HepG2 (cell line): ENCODE data around the gene RUFY2. TPM values are rescaled to one million over a fixed set of nuclear protein-coding genes. Genes with fewer than 3 reads are reported as not detected.

ENCODE experiments used
- HHEX ChIP-seq: IDR thresholded peaks from 2 replicates; pipeline ENCODE4 v1.6.1; 2016; ENCODE audit warnings: control low read depth
- HNRNPLL ChIP-seq: fragments of 200-400 bp; formaldehyde crosslinking; IDR thresholded peaks from 2 replicates; pipeline ENCODE4 v1.6.1; 2017; ENCODE audit warnings: mild to moderate bottlenecking, low read depth, low read length; ENCODE audit not compliant: poor library complexity, severe bottlenecking
- HOXD1 ChIP-seq: sonication (generic); formaldehyde crosslinking; IDR thresholded peaks from 2 replicates; pipeline ENCODE4 v1.5.0; 2020; ENCODE audit warnings: missing genetic modification reagents
- MIER2 ChIP-seq: IDR thresholded peaks from 2 replicates; pipeline ENCODE4 v1.6.1; 2016; ENCODE audit warnings: missing biosample characterization, missing genetic modification reagents
- MYC ChIP-seq: sonication (generic); formaldehyde crosslinking; IDR thresholded peaks from 2 replicates; pipeline ENCODE4 v1.9.0; 2021; ENCODE audit warnings: missing genetic modification reagents, borderline replicate concordance
- NCOR1 ChIP-seq: fragments of 200-600 bp; sonication (generic); IDR thresholded peaks from 2 replicates; pipeline ENCODE4 v1.7.0; 2017; ENCODE audit warnings: antibody characterized with exemption, low read length, borderline replicate concordance
- NR3C1 ChIP-seq: sonication (generic); formaldehyde crosslinking; IDR thresholded peaks from 2 replicates; pipeline ENCODE4 v1.4.0; 2020; ENCODE audit warnings: missing genetic modification reagents
- PHB2 ChIP-seq: fragments of 450-650 bp; IDR thresholded peaks from 2 replicates; pipeline ENCODE4 v1.6.1; 2018; ENCODE audit not compliant: partially characterized antibody
- RFX1 ChIP-seq: fragments of 450-650 bp; IDR thresholded peaks from 2 replicates; pipeline ENCODE4 v1.6.1; 2017
- SNAPC2 ChIP-seq: sonication (generic); formaldehyde crosslinking; IDR thresholded peaks from 2 replicates; pipeline ENCODE4 v1.8.1; 2022; ENCODE audit warnings: mild to moderate bottlenecking, missing genetic modification reagents
- TBL1XR1 ChIP-seq: fragments of 150-350 bp; IDR thresholded peaks from 2 replicates; pipeline ENCODE4 v1.6.1; 2014; ENCODE audit warnings: borderline replicate concordance, low read length; ENCODE audit not compliant: partially characterized antibody
- ZMAT3 ChIP-seq: sonication (generic); formaldehyde crosslinking; conservative IDR thresholded peaks from 2 replicates; pipeline ENCODE4 v1.7.0; 2021; ENCODE audit warnings: missing genetic modification reagents
- ZNF235 ChIP-seq: sonication (generic); formaldehyde crosslinking; IDR thresholded peaks from 2 replicates; pipeline ENCODE4 v1.8.1; 2023; ENCODE audit warnings: mild to moderate bottlenecking, missing genetic modification reagents, borderline replicate concordance
- ZNF451 ChIP-seq: sonication (generic); formaldehyde crosslinking; IDR thresholded peaks from 2 replicates; pipeline ENCODE4 v1.5.0; 2020; ENCODE audit warnings: mild to moderate bottlenecking, missing genetic modification reagents
- ZNF567 ChIP-seq: sonication (generic); formaldehyde crosslinking; IDR thresholded peaks from 2 replicates; pipeline ENCODE4 v1.8.1; 2023; ENCODE audit warnings: mild to moderate bottlenecking, missing genetic modification reagents, borderline replicate concordance
- polyA plus RNA-seq, 8 experiments: library from polyadenylated mRNA; depleted of rRNA in 3 of 8; stranded (reverse) in 7 of 8; unstranded in 1 of 8; fragments of >200 nt; fragmentation: Illumina TruSeq in 4 of 8; extraction: Trizol in 4 of 8; gene quantifications; 2 replicates each; pipeline versions ENCODE4 v1.2.1 to v1.2.3, GENCODE V29; 2011 to 2016; ENCODE audit warnings: low read depth in 4 of 8, missing spikeins in 1 of 8, mixed read lengths in 1 of 8; ENCODE audit not compliant: insufficient read depth in 1 of 8
- total RNA-seq, 5 experiments: library from RNA; depleted of rRNA; stranded (reverse); fragments of >200 nt; fragmentation: Illumina TruSeq; extraction: Trizol; gene quantifications; 2 replicates each; pipeline ENCODE4 v1.2.3, GENCODE V29; 2016; ENCODE audit warnings: low read depth in 1 of 5
- TF ChIP-seq, protein P1 (sequence below): sonication (generic); formaldehyde crosslinking; IDR thresholded peaks from 2 replicates; pipeline ENCODE4 v1.8.0; 2022; ENCODE audit warnings: missing genetic modification reagents, low read depth, mild to moderate bottlenecking, borderline replicate concordance
- TF ChIP-seq, protein P2 (sequence below): IDR thresholded peaks from 2 replicates; pipeline ENCODE4 v1.6.1; 2016; ENCODE audit warnings: control low read depth
- TF ChIP-seq, protein P3 (sequence below): sonication (generic); formaldehyde crosslinking; IDR thresholded peaks from 2 replicates; pipeline ENCODE4 v1.4.0; 2020; ENCODE audit warnings: missing genetic modification reagents, borderline replicate concordance
- TF ChIP-seq, protein P4 (sequence below): sonication (generic); formaldehyde crosslinking; IDR thresholded peaks from 2 replicates; pipeline ENCODE4 v1.5.1; 2020; ENCODE audit warnings: missing genetic modification reagents, mild to moderate bottlenecking, borderline replicate concordance
- TF ChIP-seq, protein P5 (sequence below): sonication (generic); formaldehyde crosslinking; IDR thresholded peaks from 2 replicates; pipeline ENCODE4 v1.4.0; 2020; ENCODE audit warnings: missing genetic modification reagents

Gene RUFY2
- total and polyA plus RNA-seq, 2 of the 13 experiments (the other 11 are each of a cell fraction or from before 2014, with no cell fraction given) = 10.1 to 16.1 TPM

DNA sequence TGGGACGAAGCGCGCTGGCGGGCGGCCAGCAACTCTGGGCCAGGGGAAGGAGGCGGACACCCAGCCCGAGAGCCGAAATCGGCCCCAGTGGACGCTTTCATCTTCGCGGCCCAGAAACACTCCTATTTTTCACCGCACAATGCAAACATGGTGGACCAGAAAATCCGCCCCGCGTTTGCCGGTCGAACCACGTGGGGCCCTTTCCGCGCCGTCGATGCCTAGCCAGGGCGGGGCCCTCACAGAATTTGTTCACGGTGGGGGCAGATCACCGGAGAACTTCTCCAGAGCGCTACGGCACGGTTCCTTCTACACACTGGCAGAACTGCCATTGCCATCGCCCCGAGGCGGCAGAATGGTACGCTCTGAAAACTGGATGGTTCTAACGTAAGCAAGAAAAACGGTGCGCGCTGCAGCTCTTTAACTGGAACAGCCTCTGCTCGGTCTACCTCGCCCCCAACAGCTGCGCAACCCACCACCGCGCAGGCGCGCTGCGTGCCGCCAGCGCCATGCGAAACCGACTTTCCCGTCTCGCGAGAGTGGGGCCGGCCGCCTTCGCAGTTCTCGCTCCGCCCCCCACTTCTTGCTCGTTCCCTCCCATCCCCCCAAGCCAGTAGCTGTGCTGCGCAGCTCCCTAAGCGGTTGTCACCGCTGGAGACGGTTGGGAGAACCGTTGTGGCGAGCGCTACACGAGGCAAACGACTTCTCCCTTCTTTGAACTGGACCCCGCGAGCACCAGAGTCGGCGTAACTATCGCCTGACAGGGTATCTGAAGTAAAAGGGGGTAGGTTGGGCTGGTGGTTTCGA lies 75.4 kb downstream of the RUFY2 start, which contains the start of gene HNRNPH3 (continued):
- TF ChIP-seq, protein P1, sequence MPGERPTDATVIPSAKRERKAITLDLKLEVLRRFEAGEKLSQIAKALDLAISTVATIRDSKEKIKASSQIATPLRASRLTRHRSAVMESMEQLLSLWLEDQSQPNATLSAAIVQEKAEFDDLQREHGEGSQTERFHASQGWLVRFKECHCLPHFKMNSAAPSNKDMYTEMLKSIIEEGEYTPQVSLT (CRISPR knock-in tag) = no peak
- TF ChIP-seq ZNF451 (CRISPR knock-in tag) = peak; percentile 35; the same call in 1 of the 2 replicates
- TF ChIP-seq PHB2 = no peak
- no peak for TF ChIP-seq HHEX
- no peak for TF ChIP-seq NR3C1 (CRISPR knock-in tag)
- peak; percentile 78 for TF ChIP-seq TBL1XR1
- no peak; the same call in 1 of the 2 replicates for TF ChIP-seq SNAPC2
- TF ChIP-seq MIER2 (CRISPR knock-in tag) = peak; percentile 69; the same call in 1 of the 2 replicates
- no peak for TF ChIP-seq NCOR1
- peak; percentile 95 for TF ChIP-seq MYC (CRISPR knock-in tag)
- TF ChIP-seq, protein P2, sequence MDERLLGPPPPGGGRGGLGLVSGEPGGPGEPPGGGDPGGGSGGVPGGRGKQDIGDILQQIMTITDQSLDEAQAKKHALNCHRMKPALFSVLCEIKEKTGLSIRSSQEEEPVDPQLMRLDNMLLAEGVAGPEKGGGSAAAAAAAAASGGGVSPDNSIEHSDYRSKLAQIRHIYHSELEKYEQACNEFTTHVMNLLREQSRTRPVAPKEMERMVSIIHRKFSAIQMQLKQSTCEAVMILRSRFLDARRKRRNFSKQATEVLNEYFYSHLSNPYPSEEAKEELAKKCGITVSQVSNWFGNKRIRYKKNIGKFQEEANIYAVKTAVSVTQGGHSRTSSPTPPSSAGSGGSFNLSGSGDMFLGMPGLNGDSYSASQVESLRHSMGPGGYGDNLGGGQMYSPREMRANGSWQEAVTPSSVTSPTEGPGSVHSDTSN (CRISPR knock-in tag) = no peak
- TF ChIP-seq HOXD1 (CRISPR knock-in tag) = peak; percentile 96
- TF ChIP-seq, protein P3, sequence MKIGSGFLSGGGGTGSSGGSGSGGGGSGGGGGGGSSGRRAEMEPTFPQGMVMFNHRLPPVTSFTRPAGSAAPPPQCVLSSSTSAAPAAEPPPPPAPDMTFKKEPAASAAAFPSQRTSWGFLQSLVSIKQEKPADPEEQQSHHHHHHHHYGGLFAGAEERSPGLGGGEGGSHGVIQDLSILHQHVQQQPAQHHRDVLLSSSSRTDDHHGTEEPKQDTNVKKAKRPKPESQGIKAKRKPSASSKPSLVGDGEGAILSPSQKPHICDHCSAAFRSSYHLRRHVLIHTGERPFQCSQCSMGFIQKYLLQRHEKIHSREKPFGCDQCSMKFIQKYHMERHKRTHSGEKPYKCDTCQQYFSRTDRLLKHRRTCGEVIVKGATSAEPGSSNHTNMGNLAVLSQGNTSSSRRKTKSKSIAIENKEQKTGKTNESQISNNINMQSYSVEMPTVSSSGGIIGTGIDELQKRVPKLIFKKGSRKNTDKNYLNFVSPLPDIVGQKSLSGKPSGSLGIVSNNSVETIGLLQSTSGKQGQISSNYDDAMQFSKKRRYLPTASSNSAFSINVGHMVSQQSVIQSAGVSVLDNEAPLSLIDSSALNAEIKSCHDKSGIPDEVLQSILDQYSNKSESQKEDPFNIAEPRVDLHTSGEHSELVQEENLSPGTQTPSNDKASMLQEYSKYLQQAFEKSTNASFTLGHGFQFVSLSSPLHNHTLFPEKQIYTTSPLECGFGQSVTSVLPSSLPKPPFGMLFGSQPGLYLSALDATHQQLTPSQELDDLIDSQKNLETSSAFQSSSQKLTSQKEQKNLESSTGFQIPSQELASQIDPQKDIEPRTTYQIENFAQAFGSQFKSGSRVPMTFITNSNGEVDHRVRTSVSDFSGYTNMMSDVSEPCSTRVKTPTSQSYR (CRISPR knock-in tag) = peak; percentile 98
- peak; percentile 93 for TF ChIP-seq ZMAT3 (CRISPR knock-in tag)
- TF ChIP-seq HNRNPLL = peak; percentile 82
- no peak for TF ChIP-seq ZNF235 (CRISPR knock-in tag)
- TF ChIP-seq, protein P4, sequence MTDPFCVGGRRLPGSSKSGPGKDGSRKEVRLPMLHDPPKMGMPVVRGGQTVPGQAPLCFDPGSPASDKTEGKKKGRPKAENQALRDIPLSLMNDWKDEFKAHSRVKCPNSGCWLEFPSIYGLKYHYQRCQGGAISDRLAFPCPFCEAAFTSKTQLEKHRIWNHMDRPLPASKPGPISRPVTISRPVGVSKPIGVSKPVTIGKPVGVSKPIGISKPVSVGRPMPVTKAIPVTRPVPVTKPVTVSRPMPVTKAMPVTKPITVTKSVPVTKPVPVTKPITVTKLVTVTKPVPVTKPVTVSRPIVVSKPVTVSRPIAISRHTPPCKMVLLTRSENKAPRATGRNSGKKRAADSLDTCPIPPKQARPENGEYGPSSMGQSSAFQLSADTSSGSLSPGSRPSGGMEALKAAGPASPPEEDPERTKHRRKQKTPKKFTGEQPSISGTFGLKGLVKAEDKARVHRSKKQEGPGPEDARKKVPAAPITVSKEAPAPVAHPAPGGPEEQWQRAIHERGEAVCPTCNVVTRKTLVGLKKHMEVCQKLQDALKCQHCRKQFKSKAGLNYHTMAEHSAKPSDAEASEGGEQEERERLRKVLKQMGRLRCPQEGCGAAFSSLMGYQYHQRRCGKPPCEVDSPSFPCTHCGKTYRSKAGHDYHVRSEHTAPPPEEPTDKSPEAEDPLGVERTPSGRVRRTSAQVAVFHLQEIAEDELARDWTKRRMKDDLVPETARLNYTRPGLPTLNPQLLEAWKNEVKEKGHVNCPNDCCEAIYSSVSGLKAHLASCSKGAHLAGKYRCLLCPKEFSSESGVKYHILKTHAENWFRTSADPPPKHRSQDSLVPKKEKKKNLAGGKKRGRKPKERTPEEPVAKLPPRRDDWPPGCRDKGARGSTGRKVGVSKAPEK = no peak; the same call in 1 of the 2 replicates
- TF ChIP-seq, protein P5, sequence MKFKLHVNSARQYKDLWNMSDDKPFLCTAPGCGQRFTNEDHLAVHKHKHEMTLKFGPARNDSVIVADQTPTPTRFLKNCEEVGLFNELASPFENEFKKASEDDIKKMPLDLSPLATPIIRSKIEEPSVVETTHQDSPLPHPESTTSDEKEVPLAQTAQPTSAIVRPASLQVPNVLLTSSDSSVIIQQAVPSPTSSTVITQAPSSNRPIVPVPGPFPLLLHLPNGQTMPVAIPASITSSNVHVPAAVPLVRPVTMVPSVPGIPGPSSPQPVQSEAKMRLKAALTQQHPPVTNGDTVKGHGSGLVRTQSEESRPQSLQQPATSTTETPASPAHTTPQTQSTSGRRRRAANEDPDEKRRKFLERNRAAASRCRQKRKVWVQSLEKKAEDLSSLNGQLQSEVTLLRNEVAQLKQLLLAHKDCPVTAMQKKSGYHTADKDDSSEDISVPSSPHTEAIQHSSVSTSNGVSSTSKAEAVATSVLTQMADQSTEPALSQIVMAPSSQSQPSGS = peak; percentile 82
- TF ChIP-seq ZNF567 (CRISPR knock-in tag) = peak; percentile 98
- no peak for TF ChIP-seq RFX1
